ENCODE measurements around the gene DLG2.
"Not testable (repeated sequence)": the region's sequence is repeated elsewhere in the genome, so short reads cannot be mapped to it uniquely, and the experiment has no call there.

The DLG2 gene

DNA sequence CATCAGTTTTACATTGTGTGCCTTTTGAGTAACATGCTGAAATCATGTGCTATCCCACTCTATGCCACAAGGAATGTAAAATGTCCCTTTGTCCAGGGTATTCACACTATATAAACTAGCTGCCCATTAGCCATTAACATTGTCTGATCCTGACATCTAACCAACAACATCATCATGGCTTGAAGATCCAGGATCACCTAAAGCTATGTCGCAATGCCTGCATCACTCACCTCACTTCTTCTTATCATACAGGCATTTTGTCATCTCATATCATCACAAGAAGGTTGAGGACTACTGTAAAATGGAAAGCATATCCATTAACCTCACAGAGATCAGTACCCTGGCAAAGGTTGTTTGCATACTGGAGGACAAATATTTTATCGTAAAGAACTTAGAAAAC, 742.3 kb downstream of the DLG2 start:
- no peak for DNase-seq

DNA sequence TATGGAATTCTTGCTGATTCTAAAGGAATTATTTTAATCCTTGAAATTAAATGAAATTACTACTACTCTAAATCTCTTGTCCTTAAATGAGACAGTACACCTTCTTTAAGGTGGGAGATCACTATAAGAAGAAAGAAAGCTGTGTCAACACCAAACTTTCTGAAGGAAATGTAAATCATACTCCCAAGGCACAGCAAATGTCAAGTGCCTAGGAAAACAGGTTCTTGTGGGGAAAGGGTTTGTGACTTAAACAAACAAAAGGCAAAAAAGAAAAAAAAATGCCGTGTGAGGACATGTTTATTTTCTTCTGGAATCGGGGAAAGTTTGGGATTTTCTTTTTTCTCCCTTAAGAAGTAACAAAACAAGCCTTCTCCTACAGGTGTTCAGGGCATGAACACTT, 745.1 kb downstream of the DLG2 start:
- no peak for DNase-seq

GRCh38 chr11:84871116-84871515, 756.0 kb downstream of the DLG2 start:
- no peak for DNase-seq

- DNase-seq, result no peak
Observed at GRCh38 chr11:84870486-84870885, 756.7 kb downstream of the DLG2 start.

DNA sequence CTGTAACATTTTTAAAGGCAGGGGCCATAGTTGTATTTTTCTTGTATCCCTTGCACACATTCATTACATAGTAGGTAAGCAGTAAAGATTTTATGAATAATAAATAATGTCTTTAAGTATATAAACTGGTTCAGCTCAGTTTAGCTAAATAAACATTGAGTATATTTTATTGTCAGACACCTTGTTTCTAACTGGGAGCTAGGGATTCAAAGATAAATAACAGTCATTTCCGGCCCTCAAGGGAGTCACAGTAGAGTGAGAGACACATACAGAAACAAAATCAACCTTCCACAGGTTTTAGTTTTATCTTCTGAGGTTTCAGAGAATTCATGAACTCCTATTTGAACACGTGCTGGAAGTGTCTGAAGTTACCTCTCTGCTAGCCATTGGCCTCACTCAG, 760.2 kb downstream of the DLG2 start:
- DNase-seq, result no peak

GRCh38 chr11:84865791-84866535, 761.2 kb downstream of the DLG2 start:
- DNase-seq, result no peak

DNA sequence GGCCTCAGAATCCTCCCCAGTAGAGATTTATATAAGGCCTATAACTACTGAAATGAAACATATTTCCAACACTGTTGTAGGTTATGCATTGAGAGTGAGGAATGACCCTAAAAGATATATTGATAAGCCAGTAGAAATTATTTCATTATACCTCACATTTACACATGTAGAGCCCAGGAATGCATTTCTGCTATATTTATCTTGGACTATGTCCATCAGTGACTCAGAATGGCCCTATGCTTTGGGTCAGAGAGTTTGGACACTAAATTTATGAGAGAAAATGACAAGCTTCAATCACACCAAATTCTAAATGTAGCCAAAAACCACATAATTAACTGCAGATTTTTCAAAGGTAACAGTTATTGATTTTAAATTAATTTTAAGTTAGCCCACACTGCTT, 761.9 kb downstream of the DLG2 start:
- DNase-seq, result no peak

DNA sequence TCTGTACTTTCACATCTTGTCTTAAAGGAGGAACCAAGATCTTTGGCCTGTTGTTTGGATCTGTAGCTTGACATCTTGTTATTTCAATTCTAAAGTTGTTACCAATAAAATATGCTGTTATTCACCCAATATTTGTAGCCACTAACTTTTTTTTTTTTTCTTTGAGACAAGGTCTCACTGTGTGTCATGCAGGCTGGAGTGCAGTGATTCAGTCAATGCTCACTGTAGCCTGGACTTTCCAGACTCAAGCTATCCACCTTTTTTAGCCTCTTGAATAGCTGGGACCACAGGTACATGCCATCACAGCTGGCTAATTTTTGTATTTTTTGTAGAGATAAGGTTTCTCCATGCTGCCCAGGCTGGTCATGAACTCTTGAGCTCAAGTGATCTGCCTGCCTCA, 769.4 kb downstream of the DLG2 start:
- DNase-seq, result no peak

DNA sequence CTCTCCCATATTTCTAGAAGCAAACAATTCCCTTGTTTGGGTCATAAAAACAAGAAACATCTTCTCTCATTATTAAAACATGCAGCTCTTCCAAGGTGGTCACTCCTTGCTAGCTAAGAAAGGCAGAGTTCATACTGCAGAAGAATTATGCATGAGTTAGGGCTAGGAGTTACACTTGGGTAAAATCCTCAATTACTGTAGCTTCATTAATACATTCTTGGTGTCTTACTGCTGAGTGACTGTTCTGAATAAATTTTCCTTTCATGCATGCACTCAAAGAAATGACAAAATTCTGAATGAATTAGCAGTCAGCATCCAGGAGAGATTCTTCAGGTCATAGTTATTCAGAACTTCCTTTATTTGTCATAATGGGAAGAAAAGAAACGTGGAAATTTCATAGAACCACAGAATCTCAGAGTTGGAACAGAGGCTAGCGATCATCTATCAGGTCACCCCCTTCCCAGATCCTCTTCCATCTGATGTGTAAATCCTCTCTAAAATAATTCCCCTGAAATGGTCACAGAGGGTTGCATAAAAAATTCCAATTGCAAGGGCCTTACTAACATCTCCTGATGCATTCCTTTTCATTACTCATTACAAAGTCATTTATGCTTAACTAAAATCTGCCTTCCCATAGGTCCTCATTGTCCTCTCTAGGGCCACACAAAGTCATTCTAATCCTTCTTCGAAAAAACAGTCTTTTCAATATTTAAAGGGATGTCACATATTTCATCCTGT, 771.5 kb downstream of the DLG2 start:
- no peak for DNase-seq

- DNase-seq, result no peak
Observed at GRCh38 chr11:84854498-84854880, 772.7 kb downstream of the DLG2 start.

DNA sequence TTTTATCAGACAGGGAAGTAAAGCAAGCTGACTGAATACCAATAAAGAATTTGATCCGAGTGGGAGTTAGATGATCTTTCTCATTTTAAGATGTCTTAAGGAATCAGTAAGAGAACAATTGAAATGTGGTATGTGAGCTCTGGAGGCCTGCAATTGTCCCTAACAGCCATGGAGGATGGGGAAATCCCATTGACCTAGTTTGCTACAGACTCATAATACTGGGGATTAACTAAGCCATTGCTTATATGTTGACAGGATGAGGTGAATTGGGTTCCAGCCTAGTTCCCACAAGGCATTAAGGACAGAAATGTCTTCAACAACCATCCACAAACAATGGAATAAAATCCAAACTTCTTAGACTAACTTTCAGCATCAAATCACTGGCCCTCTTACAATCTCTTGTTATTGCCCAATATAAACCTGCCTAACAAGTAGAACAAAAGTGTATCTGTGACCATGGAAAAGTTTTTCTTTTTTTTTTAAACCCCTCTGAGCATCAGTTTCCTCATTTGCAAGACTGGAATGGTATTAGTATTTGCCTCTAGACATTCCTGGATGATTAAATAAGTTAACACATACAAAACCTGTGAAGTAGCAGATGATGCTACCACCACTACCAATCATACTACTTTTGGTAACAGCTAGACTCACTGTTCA, 773.2 kb downstream of the DLG2 start:
- no peak for DNase-seq

GRCh38 chr11:84847842-84848241, 779.3 kb downstream of the DLG2 start:
- DNase-seq, result no peak

DNA sequence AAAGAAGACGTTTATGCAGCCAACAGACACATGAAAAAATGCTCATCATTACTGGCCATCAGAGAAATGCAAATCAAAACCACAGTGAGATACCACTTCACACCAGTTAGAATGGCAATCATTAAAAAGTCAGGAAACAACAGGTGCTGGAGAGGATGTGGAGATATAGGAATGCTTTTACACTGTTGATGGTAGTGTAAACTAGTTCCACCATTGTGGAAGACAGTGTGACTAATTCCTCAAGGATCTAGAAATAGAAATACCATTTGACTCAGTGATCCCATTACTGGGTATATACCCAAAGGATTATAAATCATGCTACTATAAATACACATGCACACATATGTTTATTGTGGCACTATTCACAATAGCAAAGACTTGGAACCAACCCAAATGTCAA, 786.9 kb downstream of the DLG2 start:
- not testable (repeated sequence) for DNase-seq

- no peak for DNase-seq
Observed at GRCh38 chr11:84837402-84838069, 789.6 kb downstream of the DLG2 start.

DNA sequence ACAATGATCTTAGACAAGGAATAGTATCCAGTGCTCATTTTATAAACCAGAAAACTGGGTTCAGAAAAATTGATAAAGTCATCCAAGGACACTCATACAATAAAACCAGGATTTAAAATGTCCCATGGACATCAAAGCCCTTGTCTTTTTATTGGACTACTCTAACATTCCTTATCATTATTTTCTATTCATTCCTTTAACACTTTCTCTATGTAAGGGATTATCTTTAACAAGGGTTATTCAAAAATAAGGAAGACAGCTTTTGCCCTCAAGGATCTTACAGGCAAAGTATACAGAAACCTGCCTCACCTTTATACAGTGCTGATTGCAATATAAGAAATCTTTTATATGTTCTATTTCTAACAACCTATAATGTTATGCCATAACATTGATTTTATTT, 790.8 kb downstream of the DLG2 start:
- no peak for DNase-seq

- DNase-seq, result no peak
Observed at GRCh38 chr11:84833488-84834088, 793.6 kb downstream of the DLG2 start.

DNA sequence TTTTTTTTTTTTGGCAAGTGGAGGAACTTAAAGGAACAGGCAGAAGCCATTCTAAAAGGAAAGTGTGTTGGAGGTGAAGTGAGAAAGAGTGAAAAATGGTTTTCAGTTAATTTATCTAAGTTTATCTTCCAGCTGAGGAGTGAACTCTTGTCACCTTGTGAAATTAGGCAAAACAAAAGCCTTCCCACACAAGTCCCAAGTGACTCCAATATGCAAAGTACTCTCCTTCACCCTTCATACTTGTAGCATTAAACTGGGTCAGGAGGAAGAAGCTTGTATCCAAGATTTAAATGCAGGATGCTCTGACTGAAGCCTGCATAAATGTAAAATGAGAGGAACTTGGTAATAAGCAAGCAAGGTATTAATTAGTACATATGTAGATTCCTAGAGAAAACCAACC, 796.8 kb downstream of the DLG2 start:
- no peak for DNase-seq

DNA sequence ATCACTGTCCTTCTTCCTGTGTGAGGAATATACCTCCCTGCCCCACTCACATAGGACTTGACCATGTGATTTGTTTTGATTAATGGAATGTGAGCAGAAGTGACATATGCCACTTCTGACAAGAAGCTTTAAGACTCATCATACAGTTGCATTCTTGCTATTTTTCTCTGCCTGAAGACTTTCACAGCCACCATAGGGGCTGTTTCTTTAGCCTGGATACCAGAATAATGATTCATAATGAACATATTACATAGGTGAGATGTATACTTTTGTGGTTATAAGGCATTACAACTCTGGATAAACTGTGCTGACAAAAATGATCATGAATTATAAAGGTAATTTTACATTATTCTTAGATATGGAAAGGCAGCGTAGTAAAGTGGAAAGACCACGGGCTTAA, 798.0 kb downstream of the DLG2 start:
- DNase-seq, result no peak

DNA sequence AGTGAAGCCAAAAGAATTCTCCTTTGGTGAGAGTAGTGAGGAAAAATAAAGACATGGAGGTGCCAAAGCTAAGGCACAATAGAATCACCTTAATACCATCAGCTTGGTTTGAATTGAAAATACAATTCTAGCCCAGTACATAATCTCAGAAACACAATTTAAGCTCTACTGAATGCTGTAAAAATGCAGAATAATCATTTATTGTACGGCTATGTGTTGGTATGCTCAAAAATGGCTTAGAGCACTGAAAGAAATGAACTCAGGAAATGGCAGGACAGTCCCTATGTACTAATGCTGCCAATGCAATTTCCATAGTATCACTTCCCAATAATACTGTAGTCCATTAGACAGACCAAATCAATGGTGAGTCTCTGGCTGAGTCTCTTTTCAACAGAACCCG, 798.5 kb downstream of the DLG2 start:
- DNase-seq, result no peak

DNA sequence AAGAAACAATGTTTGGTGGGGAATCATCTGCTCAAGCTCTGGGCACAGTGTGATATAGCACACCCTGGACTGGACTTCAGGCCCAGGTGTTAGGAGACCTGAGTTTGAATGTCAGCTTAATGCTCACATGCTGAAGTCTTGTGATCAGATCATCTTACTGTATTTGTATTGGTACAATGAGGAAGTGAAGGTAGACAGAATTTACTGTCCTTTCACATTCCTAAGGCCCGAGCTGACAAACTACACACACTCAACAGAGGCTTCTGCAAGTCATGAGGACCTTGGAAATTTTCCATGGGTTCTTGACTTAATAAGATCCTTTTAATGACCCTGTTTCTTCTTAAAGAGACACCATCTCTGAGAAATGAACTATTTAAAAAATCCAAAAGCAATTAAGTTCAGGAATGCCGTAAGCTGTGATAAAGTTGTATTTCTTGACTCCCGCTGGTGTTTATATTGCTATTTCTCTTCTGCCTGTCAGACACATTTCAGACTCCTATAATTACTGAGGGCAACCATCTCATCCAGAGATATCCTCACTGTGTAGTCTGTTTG, 802.0 kb downstream of the DLG2 start:
- DNase-seq, result no peak

GRCh38 chr11:84824624-84825023, 802.5 kb downstream of the DLG2 start:
- no peak for DNase-seq

GRCh38 chr11:84819537-84819936, 807.6 kb downstream of the DLG2 start:
- DNase-seq, result no peak

DNA sequence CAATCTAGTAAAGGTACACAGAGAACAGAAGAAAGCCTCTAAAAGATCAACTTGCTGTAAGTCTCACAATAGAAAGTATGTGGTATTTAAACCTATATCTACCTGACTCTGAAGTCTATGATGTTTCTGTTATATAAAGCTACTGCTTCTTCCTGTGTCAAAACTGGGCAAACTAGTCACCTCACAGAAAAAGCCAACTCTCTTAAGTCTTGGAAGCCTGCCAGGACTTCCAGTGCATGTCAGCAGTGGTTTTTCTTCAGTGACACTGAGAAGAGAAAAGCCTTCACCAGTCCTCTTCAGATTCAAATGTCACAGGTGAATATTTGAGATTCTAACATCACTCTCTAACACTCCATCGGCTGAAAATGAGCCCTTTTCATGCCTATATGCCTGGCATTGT, 808.0 kb downstream of the DLG2 start:
- DNase-seq, result no peak

All from NCI-H2107 (cell line).